ENCODE measurements around the gene KRTDAP. TPM values are rescaled to one million over a fixed set of nuclear protein-coding genes. Genes with fewer than 3 reads are reported as not detected.

Gene KRTDAP
- total and polyA plus RNA-seq, 9 of the 15 experiments (the other 6 are each of a cell fraction or from before 2014, with no cell fraction given), result not detected

- ChIA-PET CTCF (ENCODE audit: low intra/inter-chr PET ratio) (no interaction called here), POLR2A (no interaction called here)
- Histone ChIP-seq H3K9me3 (replicated peaks; ENCODE audit: control insufficient read depth, insufficient read depth, low read depth, low read length) (no peaks in the 10 kb centered on the region), H3K9me1 (ENCODE audit: control insufficient read depth, insufficient read depth, low read length) (no peaks in the 10 kb centered on the region), H3K4me2 (ENCODE audit: insufficient read depth, low read length) (no peak overlapping the region), H3K27me3 (ENCODE audit: control insufficient read depth in 2 of 2, insufficient read depth in 2 of 2, low read length in 2 of 2) (peaks cover 32 to 36% of the 10 kb centered on the region in 2 experiments; a peak in 4 of 5 replicates), H3K4me1 (replicated peaks in 1 of 2; ENCODE audit: control insufficient read depth in 2 of 2, insufficient read depth in 2 of 2, low read length in 2 of 2) (no peaks in the 10 kb centered on the region), H3K27ac (ENCODE audit: extremely low read depth, low read depth, low read length) (no peak overlapping the region), H3K36me3 (ENCODE audit: control insufficient read depth, insufficient read depth, low read length) (no peaks in the 10 kb centered on the region), H3K9ac (ENCODE audit: insufficient read depth in 1 of 2, low read depth in 2 of 2, low read length in 2 of 2) (no peak overlapping the region), H4K20me1 (replicated peaks; ENCODE audit: control insufficient read depth, insufficient read depth, low read length) (0 out of 2 replicates have a peak, but pooled peaks cover 2% of the 10 kb centered on the region), H3K4me3 (no peak overlapping the region), H3K79me2 (ENCODE audit: control insufficient read depth, insufficient read depth, low read length) (no peaks in the 10 kb centered on the region), H2AFZ (ENCODE audit: low read depth, low read length) (no peak overlapping the region)
- FAIRE-seq, result no peak
- BruUV-seq (replicated peaks), result no TSS peak
- ATAC-seq, result no peak
- TF ChIP-seq ZNF518B (CRISPR knock-in tag; IDR thresholded peaks at IDR 0.05) (no peak), FOXA3 (CRISPR knock-in tag; conservative IDR thresholded peaks at IDR 0.05 in 1 of 2, IDR thresholded peaks at IDR 0.05 in 1 of 2) (no peak), MAFG (tag; conservative IDR thresholded peaks at IDR 0.05) (no peak), ELK1 (CRISPR knock-in tag; IDR thresholded peaks at IDR 0.05) (no peak), SNAPC5 (CRISPR knock-in tag; IDR thresholded peaks at IDR 0.05) (no peak)
- in situ Hi-C loops (cut with MboI) (no loop called here), intact Hi-C loops (cut with micrococcal nuclease) (no loop called here)
- DNase-seq (ENCODE audit: extremely low read depth in 1 of 4, low spot score in 3 of 4), result no peak
- WGBS (ENCODE audit: insufficient coverage, low coverage, missing lambda C conversion rate), result 0% methylated on average over 7 of the region's 7 CpGs
Observed at GRCh38 chr19:35484252-35485036, 5.8 kb downstream of the KRTDAP start.

Measured in K562 (cell line).